ENCODE measurements around the gene SRPX2.

DNA sequence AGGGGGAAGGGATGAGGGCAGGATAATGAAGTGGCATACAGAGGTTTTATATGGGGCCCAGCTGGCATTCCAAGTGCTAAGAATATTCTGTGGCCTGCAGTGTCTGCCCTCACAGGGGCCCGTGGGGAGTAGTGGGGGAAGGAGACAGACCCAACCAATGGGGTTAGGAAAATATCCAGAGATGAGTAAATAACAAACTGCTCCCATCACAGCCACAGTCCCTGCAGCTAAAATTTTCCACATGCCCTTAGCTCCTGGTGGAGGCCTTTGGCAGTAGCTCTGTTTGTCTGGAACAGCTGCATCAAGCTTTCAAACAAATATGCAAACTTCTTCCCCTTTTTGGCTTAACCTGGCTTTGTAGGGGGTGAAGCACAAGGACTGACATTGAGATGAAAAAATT is 3.1 kb downstream of the SRPX2 start:
- TF ChIP-seq, protein P1, sequence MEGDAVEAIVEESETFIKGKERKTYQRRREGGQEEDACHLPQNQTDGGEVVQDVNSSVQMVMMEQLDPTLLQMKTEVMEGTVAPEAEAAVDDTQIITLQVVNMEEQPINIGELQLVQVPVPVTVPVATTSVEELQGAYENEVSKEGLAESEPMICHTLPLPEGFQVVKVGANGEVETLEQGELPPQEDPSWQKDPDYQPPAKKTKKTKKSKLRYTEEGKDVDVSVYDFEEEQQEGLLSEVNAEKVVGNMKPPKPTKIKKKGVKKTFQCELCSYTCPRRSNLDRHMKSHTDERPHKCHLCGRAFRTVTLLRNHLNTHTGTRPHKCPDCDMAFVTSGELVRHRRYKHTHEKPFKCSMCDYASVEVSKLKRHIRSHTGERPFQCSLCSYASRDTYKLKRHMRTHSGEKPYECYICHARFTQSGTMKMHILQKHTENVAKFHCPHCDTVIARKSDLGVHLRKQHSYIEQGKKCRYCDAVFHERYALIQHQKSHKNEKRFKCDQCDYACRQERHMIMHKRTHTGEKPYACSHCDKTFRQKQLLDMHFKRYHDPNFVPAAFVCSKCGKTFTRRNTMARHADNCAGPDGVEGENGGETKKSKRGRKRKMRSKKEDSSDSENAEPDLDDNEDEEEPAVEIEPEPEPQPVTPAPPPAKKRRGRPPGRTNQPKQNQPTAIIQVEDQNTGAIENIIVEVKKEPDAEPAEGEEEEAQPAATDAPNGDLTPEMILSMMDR (IDR thresholded peaks at IDR 0.05; ENCODE audit: insufficient read depth, low read depth, low read length) = no peak
- no peak for TF ChIP-seq EZH2 (IDR thresholded peaks at IDR 0.05; ENCODE audit: insufficient read depth, low read length)
